Mucosa of rectum (tissue), 2 donors: ENCODE data around the gene PHF21A.
"Not testable (repeated sequence)": the region's sequence is repeated elsewhere in the genome, so short reads cannot be mapped to it uniquely, and the experiment has no call there.

Experiments
- H3K27ac ChIP-seq, 2 donors: one replicate each; pipeline ENCODE4 v1.7.0; 2013; ENCODE audit warnings: inconsistent platforms in 2 of 2, low read depth in 2 of 2, low read length in 2 of 2
- H3K27me3 ChIP-seq, 2 donors: one replicate each; pipeline ENCODE4 v1.7.0; 2013; ENCODE audit warnings: low read length in 2 of 2; ENCODE audit not compliant: control insufficient read depth in 2 of 2, insufficient read depth in 2 of 2
- H3K36me3 ChIP-seq, 2 donors: one replicate each; pipeline ENCODE4 v1.7.0; 2013; ENCODE audit warnings: low read length in 2 of 2; ENCODE audit not compliant: control insufficient read depth in 2 of 2, insufficient read depth in 2 of 2
- H3K4me1 ChIP-seq, 2 donors: one replicate each; pipeline ENCODE4 v1.7.0; 2013; ENCODE audit warnings: low read length in 2 of 2, mild to moderate bottlenecking in 1 of 2; ENCODE audit not compliant: control insufficient read depth in 2 of 2, insufficient read depth in 2 of 2
- H3K4me3 ChIP-seq, 2 donors: one replicate each; pipeline ENCODE4 v1.7.0; 2013; ENCODE audit warnings: low read length in 2 of 2
- H3K9ac ChIP-seq, 2 donors: one replicate each; pipeline ENCODE4 v1.7.0; 2013; ENCODE audit warnings: low read length in 2 of 2, low read depth in 1 of 2, mild to moderate bottlenecking in 1 of 2
- H3K9me3 ChIP-seq, 2 donors: one replicate each; pipeline ENCODE4 v1.7.0; 2013; ENCODE audit warnings: low read length in 2 of 2; ENCODE audit not compliant: control insufficient read depth in 2 of 2
- donor health status: healthy.
- donor health status: Normal muscosa, but diverticular disease.

PHF21A gene

DNA sequence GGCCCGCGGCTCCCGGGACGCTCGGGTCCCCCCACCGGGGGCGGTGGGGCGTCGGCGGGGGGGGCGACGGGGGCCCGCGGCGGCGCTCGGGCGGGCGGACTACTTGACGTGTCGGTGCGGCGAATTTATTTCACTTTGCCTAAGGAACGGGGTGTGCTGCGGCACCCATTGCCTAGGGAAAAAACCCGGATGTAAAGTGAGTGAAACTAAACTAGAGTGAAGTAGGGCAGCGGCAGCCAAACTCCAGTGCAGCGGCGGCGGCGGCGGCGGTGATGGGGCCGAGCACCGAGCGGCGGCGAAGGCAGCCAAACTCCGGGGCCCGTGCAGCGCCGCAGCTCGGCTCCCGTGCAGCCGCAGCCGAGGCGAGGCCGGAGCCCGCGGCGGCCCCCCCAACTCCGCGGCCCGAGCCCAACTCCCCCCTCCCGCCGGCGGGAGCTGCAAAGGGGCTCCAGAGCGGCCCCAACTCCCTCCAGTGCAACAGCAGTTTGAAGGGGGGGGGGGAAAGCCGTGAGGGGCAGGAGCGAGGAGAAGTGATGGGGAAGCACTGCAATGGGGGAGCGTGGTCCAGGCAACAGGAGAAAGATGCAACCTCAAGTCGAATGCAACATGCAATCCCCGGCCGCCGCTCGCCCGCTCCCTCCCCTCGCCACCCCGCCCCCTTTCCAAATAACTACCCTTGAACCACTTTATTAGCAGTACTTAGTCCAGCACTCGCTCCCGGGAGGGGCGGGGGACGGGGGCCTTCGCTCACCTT, 647 bp upstream of the PHF21A start:
- Histone ChIP-seq H3K9me3 (no peaks in the 10 kb centered on the region), H3K9ac (peak overlapping the region; percentile 59 to 65), H3K36me3 (no peaks in the 10 kb centered on the region), H3K4me3 (peak overlapping the region; percentile 78 to 80), H3K27ac (peak overlapping the region; percentile 67 to 82), H3K27me3 (no peaks in the 10 kb centered on the region), H3K4me1 (peaks cover 2 to 5% of the 10 kb centered on the region in 2 donors)

DNA sequence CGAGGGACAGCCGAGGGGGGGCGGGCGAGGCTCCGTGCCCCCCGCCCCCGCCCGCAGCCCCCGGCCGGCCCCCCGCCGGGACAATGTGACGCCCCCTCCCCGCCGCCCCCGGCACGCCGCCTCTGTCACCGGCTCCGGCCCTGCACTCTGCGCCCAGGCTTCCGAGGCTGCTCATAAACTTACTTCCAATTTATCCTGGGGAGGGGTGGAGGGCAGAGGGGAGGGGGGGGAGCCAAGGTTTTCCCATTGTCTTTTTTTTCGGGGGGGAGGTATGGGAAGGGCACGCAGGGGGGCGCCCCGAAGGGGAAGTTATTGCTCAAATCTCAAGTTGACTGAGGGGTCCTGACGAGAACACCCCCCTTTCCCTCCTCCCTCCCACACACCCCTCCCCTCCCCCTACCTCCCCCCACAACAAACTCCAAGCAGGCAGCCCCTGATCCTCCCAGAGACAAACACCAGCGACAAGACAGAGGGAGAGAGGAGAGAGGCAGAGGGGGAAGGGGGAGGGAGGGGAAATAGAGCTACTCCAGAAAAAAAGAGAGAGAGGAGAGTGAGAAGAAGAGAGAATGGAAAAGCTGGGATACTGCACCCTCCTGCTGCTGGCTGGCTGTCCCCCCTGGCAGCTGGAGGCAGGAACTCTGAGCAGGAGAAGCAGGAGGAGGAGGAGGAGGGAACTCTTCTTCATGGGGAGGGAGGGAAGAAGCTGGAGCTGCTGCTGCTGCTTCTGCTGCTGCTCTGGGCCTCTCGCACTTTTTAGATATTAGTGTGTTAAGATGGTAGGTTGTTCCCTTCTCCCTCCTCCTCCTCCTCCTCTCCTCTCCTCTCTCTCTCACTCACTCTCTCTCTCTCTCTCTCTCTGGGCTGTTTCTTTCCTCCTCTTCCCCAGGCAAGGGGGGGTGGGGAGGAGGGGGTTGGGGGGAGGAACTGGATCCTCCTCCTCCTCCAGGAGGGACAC, 631 bp downstream of the PHF21A start:
- H3K27ac ChIP-seq, result peak overlapping the region; percentile 87
- H3K27me3 ChIP-seq, result no peaks in the 10 kb centered on the region
- no peaks in the 10 kb centered on the region for H3K36me3 ChIP-seq
- H3K9me3 ChIP-seq, result no peaks in the 10 kb centered on the region
- H3K9ac ChIP-seq, result peak overlapping the region; percentile 56 to 64
- H3K4me1 ChIP-seq, result peaks cover 2 to 5% of the 10 kb centered on the region in 2 donors
- peak overlapping the region; percentile 78 to 80 for H3K4me3 ChIP-seq

DNA sequence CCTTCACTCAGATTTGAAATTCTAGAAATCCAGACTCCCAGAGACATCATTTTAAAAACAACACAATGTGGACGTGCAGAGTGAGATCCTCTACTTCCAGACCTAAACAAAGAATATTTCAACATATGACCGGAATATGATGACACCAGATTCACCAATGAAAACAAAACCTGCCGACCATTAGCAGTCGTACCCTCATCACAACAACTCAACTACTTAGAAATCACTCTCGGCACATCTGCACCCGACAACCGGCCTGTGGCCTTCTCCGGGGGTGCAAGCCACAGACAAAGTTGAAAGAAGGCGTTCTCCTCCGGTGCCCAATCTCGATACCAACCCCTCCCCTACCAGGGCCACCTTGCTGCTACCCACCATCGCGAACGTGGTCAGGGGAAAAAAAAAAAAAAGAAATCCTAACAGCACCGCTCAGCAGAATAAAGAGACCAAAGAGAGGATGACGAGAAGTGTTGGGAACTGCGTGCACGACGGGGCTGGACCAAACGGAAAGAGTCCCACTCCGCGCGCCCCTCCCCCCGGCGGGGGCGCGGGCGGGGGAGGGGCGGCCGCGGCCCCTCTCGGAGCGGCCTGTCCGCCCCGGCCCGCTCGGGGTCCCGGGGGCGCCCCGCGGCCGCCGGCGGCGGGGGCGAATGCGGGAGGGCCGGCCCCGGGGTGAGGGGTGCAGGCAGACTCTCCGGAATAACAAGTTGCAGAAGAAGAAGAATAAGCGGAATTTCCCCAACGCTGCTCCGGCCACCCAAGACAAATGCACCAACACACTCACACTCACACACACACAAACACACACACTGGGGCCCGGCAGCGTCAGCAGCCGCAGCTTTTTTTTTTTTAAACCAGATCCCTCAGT, 1.7 kb downstream of the PHF21A start:
- H3K4me1 ChIP-seq, result peaks cover 2 to 5% of the 10 kb centered on the region in 2 donors
- H3K27ac ChIP-seq, result peak overlapping the region; percentile 66 to 90
- H3K27me3 ChIP-seq, result no peaks in the 10 kb centered on the region
- H3K4me3 ChIP-seq, result peak overlapping the region; percentile 61 to 84
- H3K9me3 ChIP-seq, result no peaks in the 10 kb centered on the region
- H3K36me3 ChIP-seq, result no peaks in the 10 kb centered on the region
- H3K9ac ChIP-seq, result peak overlapping the region; percentile 44 to 48

DNA sequence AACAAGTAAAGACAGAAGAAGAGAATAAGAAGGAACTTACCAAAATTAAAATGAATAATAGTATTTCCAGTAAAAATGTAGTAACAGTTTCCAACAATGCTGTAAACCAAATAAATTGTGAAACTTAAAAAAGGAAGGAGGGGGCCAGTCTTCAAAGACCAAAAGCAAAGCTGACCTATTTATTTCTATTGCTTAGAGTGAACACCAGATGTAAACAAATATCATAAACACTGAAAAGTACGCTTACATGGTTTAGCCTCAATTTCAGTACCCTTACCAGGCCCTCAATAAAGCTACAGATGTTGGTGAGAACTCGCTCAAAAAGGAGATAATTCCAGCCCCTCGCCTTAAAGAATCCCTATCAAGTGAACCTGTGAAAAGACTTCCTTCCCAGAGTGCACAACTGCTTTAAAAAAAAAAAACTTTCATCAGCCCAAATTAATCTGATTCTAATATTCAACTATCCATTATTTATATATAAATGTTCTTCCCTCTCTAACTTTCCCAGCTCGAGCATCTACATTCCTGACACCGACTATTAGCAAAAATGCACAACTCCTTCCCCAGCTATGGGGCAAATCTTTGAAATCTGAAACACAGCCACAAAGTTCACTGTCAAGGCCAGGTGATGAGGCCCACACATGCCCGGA, 2.4 kb downstream of the PHF21A start:
- peak overlapping the region; percentile 66 to 90 for H3K27ac ChIP-seq
- peak overlapping the region; percentile 61 to 84 for H3K4me3 ChIP-seq
- H3K9me3 ChIP-seq, result no peaks in the 10 kb centered on the region
- peaks cover 2 to 5% of the 10 kb centered on the region in 2 donors for H3K4me1 ChIP-seq
- H3K27me3 ChIP-seq, result no peaks in the 10 kb centered on the region
- H3K36me3 ChIP-seq, result no peaks in the 10 kb centered on the region
- peak overlapping the region; percentile 44 to 48 for H3K9ac ChIP-seq

DNA sequence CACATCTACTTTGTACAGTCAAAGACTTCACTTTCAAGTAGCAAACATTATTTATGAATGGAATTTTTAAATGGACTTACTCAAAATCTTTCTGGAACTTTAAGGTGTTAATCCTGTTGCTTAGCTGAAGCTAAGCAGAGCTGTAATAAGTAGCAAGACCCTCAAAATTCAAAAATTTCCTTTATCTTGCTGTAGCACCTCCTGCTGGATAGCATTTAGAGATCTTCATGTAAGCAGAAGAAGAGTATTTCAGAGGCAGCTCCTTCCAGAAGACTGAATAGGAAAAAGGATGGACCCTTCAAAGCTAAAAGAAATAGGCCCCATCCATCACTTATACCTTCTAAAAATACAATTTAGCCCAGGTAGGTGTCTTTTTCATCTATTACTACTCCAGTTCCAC, 3.4 kb downstream of the PHF21A start:
- Histone ChIP-seq H3K27me3 (no peaks in the 10 kb centered on the region), H3K9me3 (no peaks in the 10 kb centered on the region), H3K4me3 (no peak overlapping the region), H3K36me3 (no peaks in the 10 kb centered on the region), H3K4me1 (peaks cover 2 to 5% of the 10 kb centered on the region in 2 donors), H3K27ac (no peak overlapping the region), H3K9ac (no peak overlapping the region)

DNA sequence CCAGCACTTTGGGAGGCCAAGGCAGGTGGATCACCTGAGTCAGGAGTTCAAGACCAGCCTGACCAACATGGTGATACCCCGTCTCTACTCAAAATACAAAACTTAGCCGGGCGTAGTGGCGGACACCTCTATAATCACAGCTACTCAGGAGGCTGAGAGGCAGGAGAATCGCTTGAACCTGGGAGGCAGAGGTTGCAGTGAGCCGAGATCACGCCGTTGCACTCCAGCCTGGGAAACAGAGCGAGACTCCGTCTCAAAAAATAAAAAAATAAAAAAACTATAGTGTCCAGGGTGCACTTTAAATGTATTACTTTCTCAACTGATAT, 4.6 kb downstream of the PHF21A start:
- not testable (repeated sequence) for H3K27me3 ChIP-seq, H3K4me3 ChIP-seq, H3K9ac ChIP-seq, H3K4me1 ChIP-seq, H3K27ac ChIP-seq, H3K36me3 ChIP-seq, H3K9me3 ChIP-seq

DNA sequence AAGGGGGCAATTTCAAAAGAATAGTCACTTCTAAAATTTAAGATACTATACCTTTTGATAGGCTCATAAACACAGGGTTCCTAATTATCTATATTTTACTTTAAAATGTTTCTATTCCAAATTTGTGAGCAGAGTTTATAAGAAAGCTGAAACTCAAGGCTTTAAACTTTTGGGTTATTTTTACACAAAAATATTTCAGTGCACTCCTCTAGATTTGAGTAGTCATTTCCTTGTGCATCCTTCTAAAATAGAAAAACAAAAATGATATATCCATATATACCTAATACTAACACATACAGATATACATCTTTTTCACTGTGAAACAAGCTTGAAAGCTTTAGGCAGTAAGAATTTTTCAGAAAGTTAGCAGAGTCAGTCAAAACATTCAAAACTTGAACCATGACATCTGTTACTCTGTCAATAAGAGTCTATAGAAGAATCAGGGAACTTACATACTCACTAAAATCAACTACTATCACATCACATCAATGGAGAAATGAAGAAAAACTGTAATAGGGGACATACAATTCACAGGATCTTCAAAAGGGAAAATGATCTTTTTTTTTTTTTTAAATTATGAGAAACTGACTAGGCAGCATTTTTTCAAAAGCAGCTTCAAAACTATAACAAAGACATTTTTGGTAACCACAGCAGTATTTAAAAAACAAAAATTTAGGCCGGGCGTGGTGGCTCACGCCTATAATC, 5.1 kb downstream of the PHF21A start:
- Histone ChIP-seq H3K9ac (no peak overlapping the region), H3K27ac (no peak overlapping the region)

DNA sequence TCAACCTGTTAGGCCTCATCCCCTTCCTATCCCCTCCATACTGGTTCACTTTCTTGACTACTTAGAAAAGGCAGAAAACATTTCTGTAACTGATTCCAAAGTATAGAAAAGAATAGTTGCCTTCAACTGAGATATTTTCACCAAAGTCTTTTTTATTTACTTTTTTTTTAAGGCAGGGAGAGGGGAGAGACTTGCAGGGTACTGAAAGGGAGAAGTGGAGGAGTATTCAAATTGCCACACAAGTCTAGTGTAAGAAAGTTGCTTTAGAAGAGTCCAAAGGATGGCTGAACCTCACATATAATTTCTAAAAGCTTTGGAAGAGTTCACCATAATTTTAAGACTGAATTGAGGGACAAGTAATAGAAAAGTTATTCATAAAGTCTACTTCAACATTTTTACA, 6.3 kb downstream of the PHF21A start:
- no peaks in the 10 kb centered on the region for H3K9me3 ChIP-seq
- no peak overlapping the region for H3K9ac ChIP-seq
- no peaks in the 10 kb centered on the region for H3K27me3 ChIP-seq
- no peak overlapping the region for H3K27ac ChIP-seq
- peaks cover 0 to 2% of the 10 kb centered on the region in 2 donors for H3K4me1 ChIP-seq
- H3K4me3 ChIP-seq, result no peak overlapping the region
- no peaks in the 10 kb centered on the region for H3K36me3 ChIP-seq

More for the DNA sequence above, 5.1 kb downstream of the PHF21A start:
- H3K9me3 ChIP-seq, result no peaks in the 10 kb centered on the region
- no peak overlapping the region for H3K4me3 ChIP-seq
- H3K4me1 ChIP-seq, result peaks cover 0 to 2% of the 10 kb centered on the region in 2 donors
- no peaks in the 10 kb centered on the region for H3K36me3 ChIP-seq
- H3K27me3 ChIP-seq, result no peaks in the 10 kb centered on the region

DNA sequence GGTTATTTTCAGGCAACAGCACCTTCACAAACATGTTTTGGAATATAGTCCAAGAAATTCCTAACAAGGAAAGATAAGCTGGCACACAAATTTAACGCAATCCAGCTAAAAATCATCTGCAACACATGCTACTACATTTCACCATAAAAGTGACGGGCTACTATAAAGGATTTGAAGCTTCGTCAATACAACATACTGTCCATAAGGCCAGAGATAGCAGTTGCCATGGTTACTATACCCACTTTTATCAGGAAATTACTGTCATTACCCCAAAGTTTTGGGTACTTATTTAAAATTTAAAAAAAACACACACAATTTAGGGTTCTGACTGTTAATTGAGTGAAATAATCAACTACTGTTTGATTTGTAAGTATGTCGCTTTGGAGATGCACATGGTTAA, 6.9 kb downstream of the PHF21A start:
- no peak overlapping the region for H3K4me3 ChIP-seq
- H3K36me3 ChIP-seq, result no peaks in the 10 kb centered on the region
- H3K9ac ChIP-seq, result no peak overlapping the region
- no peaks in the 10 kb centered on the region for H3K27me3 ChIP-seq
- no peak overlapping the region for H3K27ac ChIP-seq
- H3K9me3 ChIP-seq, result no peaks in the 10 kb centered on the region
- H3K4me1 ChIP-seq, result peaks cover 0 to 2% of the 10 kb centered on the region in 2 donors
